Nephron (organoid): ENCODE results near the gene WNT3.
A peak's percentile ranks its signal among the peaks of the same experiment; 100 is the strongest.
"Not testable (repeated sequence)": the region's sequence is repeated elsewhere in the genome, so short reads cannot be mapped to it uniquely, and the experiment has no call there.

ENCODE experiments used
- H3K27ac Mint-ChIP-seq, 3 experiments: 2 replicates each; pipeline ENCODE4 v1.8.0; 2020; ENCODE audit warnings: mixed read lengths in 3 of 3, mild to moderate bottlenecking in 2 of 3, moderate library complexity in 1 of 3
- H3K27me3 Mint-ChIP-seq: 2 replicates; pipeline ENCODE4 v1.8.0; 2021; ENCODE audit warnings: low read depth, mild to moderate bottlenecking, moderate library complexity, mixed read lengths
- H3K36me3 Mint-ChIP-seq: 2 replicates; pipeline ENCODE4 v1.8.0; 2020; ENCODE audit warnings: low read depth, mixed read lengths
- H3K4me1 Mint-ChIP-seq: 2 replicates; pipeline ENCODE4 v1.8.0; 2020; ENCODE audit warnings: mixed read lengths
- H3K4me3 Mint-ChIP-seq, 3 experiments: 2 replicates each; pipeline ENCODE4 v1.8.0; 2020; ENCODE audit warnings: mild to moderate bottlenecking in 3 of 3, mixed read lengths in 3 of 3, moderate library complexity in 2 of 3
- H3K9me3 Mint-ChIP-seq: 2 replicates; pipeline ENCODE4 v1.8.0; 2020; ENCODE audit warnings: mixed read lengths
- TF ChIP-seq, protein P1 (sequence below), 3 experiments: fragments of 200-600 bp; sonication (generic); IDR thresholded peaks; one replicate each; pipeline ENCODE4 v1.5.0; 2021; ENCODE audit warnings: antibody characterized with exemption in 3 of 3; ENCODE audit not compliant: unreplicated experiment in 3 of 3

WNT3 gene

DNA sequence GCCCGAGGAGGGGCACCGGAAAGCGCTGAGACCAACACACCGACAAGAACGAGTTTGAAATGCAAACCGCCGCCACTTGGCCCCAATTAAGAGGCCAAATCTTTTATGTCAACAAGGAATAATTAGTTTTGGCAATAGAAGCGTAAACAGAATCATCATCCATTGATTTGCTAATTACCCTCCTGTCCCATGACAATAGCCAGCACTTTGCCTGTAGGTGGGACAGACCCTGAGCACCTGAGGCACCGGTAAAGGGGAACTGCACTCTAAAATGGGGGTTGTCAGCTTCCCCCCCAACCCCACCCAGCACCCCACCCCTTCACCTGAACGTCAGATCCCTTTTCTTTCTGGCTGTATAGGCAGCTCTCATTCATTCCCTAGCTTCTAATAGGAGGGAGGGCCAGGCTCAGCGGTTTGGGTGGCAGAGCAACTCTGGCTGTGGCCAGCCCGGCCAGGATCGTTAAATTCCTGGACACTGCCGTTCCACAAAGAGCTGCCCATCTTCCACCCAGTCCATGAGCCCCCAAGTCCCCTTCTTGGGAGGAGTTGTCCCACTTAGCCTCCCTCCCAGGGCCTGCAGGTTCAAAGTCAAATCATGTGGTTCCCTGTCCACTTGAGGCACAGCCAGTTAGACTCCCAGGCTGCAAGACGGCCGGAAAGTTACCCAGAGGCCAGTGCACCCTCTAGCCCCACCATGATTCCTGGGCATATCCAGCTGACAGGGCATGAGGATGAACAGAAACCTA lies 45.8 kb downstream of the WNT3 start:
- TF ChIP-seq, protein P1, sequence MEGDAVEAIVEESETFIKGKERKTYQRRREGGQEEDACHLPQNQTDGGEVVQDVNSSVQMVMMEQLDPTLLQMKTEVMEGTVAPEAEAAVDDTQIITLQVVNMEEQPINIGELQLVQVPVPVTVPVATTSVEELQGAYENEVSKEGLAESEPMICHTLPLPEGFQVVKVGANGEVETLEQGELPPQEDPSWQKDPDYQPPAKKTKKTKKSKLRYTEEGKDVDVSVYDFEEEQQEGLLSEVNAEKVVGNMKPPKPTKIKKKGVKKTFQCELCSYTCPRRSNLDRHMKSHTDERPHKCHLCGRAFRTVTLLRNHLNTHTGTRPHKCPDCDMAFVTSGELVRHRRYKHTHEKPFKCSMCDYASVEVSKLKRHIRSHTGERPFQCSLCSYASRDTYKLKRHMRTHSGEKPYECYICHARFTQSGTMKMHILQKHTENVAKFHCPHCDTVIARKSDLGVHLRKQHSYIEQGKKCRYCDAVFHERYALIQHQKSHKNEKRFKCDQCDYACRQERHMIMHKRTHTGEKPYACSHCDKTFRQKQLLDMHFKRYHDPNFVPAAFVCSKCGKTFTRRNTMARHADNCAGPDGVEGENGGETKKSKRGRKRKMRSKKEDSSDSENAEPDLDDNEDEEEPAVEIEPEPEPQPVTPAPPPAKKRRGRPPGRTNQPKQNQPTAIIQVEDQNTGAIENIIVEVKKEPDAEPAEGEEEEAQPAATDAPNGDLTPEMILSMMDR (IDR thresholded peaks at IDR 0.05; ENCODE audit: unreplicated experiment in 3 of 3), result no peak
- Mint-ChIP-seq H3K9me3 (no peaks in the 10 kb centered on the region), H3K27me3 (peaks cover 9% of the 10 kb centered on the region), H3K27ac (peak overlapping the region in 2 of 3 experiments; percentile 33 to 89), H3K4me1 (peaks cover 4% of the 10 kb centered on the region), H3K4me3 (peak overlapping the region; percentile 80 to 85 (median 83)), H3K36me3 (no peaks in the 10 kb centered on the region)

GRCh38 chr17:46771561-46772474 lies 46.7 kb downstream of the WNT3 start:
- peaks cover 9% of the 10 kb centered on the region for H3K27me3 Mint-ChIP-seq
- H3K4me3 Mint-ChIP-seq, result peak overlapping the region; percentile 80 to 85 (median 82)
- peaks cover 4% of the 10 kb centered on the region for H3K36me3 Mint-ChIP-seq
- peaks cover 9% of the 10 kb centered on the region for H3K4me1 Mint-ChIP-seq
- no peaks in the 10 kb centered on the region for H3K9me3 Mint-ChIP-seq
- TF ChIP-seq, protein P1 (IDR thresholded peaks at IDR 0.05; ENCODE audit: unreplicated experiment in 3 of 3), result no peak
- peak overlapping the region in 2 of 3 experiments; percentile 33 to 67 for H3K27ac Mint-ChIP-seq

DNA sequence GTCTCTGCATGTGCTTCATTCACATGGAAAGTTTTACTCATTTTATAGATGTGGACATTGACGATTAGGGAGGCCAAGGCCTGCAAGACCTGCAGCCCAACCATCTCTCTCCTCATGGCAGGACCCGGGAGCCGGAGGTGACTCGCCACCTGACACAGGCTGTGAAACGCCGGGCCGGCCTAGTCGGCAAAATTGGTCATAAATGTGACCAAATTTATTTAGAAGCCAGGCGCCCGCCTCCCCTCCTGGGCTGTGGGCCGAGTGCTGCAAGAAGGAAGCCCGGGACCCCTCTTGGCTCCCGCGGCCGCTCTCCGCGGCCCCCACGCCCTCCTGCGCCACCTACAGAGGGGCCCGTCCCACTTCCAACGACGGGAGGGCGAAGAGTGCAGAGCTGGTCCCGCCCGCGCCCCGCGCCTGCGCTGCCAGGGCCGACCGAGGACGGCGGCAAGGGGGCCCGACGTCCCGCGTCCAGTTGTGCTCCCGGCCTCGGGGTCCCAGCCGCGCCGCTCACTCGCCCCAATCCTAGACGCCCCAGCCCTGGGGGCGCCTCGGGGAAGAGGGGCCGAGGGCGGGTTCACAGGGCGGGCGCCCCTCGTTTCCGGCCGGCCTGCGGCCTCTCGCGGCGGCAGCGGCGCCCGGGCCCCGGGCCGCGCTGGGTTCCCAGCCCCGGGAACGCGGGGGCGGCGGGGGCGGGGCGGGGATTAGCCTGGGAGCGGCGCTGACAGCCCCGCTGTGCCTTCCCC lies 47.5 kb downstream of the WNT3 start:
- Mint-ChIP-seq H3K36me3 (peaks cover 4% of the 10 kb centered on the region), H3K4me3 (peak overlapping the region; percentile 75 to 83 (median 80)), H3K27me3 (peaks cover 9% of the 10 kb centered on the region), H3K4me1 (peaks cover 9% of the 10 kb centered on the region), H3K27ac (peak overlapping the region in 2 of 3 experiments; percentile 37 to 66), H3K9me3 (no peaks in the 10 kb centered on the region)
- TF ChIP-seq, protein P1 (IDR thresholded peaks at IDR 0.05; ENCODE audit: unreplicated experiment in 3 of 3), result no peak

GRCh38 chr17:46770439-46770817 lies 48.1 kb downstream of the WNT3 start:
- Mint-ChIP-seq H3K4me3 (peak overlapping the region; percentile 75 to 83 (median 80)), H3K27me3 (peaks cover 9% of the 10 kb centered on the region), H3K27ac (peak overlapping the region in 2 of 3 experiments; percentile 37 to 66), H3K4me1 (peaks cover 9% of the 10 kb centered on the region), H3K36me3 (peaks cover 4% of the 10 kb centered on the region), H3K9me3 (no peaks in the 10 kb centered on the region)
- TF ChIP-seq, protein P1 (IDR thresholded peaks at IDR 0.05; ENCODE audit: unreplicated experiment in 3 of 3), result no peak

- Mint-ChIP-seq H3K4me1 (peaks cover 9% of the 10 kb centered on the region), H3K36me3 (peaks cover 4% of the 10 kb centered on the region), H3K4me3 (peak overlapping the region; percentile 69 to 83 (median 75)), H3K27me3 (peaks cover 5% of the 10 kb centered on the region), H3K9me3 (no peaks in the 10 kb centered on the region), H3K27ac (no peak overlapping the region)
- TF ChIP-seq, protein P1 (IDR thresholded peaks at IDR 0.05; ENCODE audit: unreplicated experiment in 3 of 3), result no peak
Observed at GRCh38 chr17:46769531-46770438, 48.7 kb downstream of the WNT3 start.

- not testable (repeated sequence) for H3K36me3 Mint-ChIP-seq, H3K4me1 Mint-ChIP-seq, H3K27ac Mint-ChIP-seq, H3K9me3 Mint-ChIP-seq, H3K27me3 Mint-ChIP-seq
- H3K4me3 Mint-ChIP-seq, result peak overlapping the region in 2 of 3 experiments; percentile 59 to 65
Observed at GRCh38 chr17:46768896-46769295, 49.6 kb downstream of the WNT3 start.
